Activated T-helper 17 cell treated with anti-CD3 and anti-CD28 coated beads, Interleukin-2, amount 50 U/mL, for 72 hours (primary cell): Measurements from ENCODE around the gene OR7D4. TPM values are rescaled to one million over a fixed set of nuclear protein-coding genes. Genes with fewer than 3 reads are reported as not detected.

ENCODE experiments used
- total RNA-seq, 2 donors: library from RNA; stranded (reverse); gene quantifications; one replicate each; pipeline ENCODE4 v1.2.3, GENCODE V29; 2022

The OR7D4 gene
- total RNA-seq, 2 donors from 2014 or later = not detected

Other genes starting within 250 kb of the OR7D4 start
- under 1 TPM; 0.02 to 0.21 TPM for gene MUC16, start 209.2 kb downstream of the OR7D4 start, total RNA-seq
- gene OR1M1, start 132.5 kb downstream of the OR7D4 start, total RNA-seq = not detected
- gene OR7G2, start 112.1 kb downstream of the OR7D4 start, total RNA-seq = not detected
- not detected for gene OR7G1, start 103.8 kb downstream of the OR7D4 start, total RNA-seq
- gene OR7G3, start 92.6 kb downstream of the OR7D4 start, total RNA-seq = not detected
- gene ZNF317, start 79.2 kb downstream of the OR7D4 start, total RNA-seq = 10 to 100 TPM; 37.7 to 49.1 TPM
- gene OR7D2, start 40.6 kb downstream of the OR7D4 start, total RNA-seq = under 1 TPM in 1 of 2 donors, not detected in 1; 0.11 TPM
- not detected for gene OR7E24, start 31.3 kb upstream of the OR7D4 start, total RNA-seq
- gene ZNF699, start 90.2 kb upstream of the OR7D4 start, total RNA-seq = 1 to 10 TPM; 3.7 to 8.7 TPM
- gene ZNF559, start 104.6 kb upstream of the OR7D4 start, total RNA-seq = 10 to 100 TPM in 1 of 2 donors, 1 to 10 TPM in 1; 3.9 to 14.3 TPM
- gene ZNF177, start 143.4 kb upstream of the OR7D4 start, total RNA-seq = 1 to 10 TPM in 1 of 2 donors, under 1 TPM in 1; 0.35 to 1.8 TPM
- 10 to 100 TPM; 24.7 to 26.1 TPM for gene ZNF266, start 216.0 kb upstream of the OR7D4 start, total RNA-seq